Putamen (tissue), 1 donor: ENCODE results near the gene C11orf97.
"Not testable (repeated sequence)": the region's sequence is repeated elsewhere in the genome, so short reads cannot be mapped to it uniquely, and the experiment has no call there.

Experiments
- DNase-seq: peaks from one replicate; pipeline ENCODE4 v3.0.0-alpha.2; 2016; ENCODE audit warnings: low spot score

C11orf97 gene

GRCh38 chr11:94525546-94526324, 13.5 kb downstream of the C11orf97 start:
- no peak for DNase-seq

GRCh38 chr11:94526645-94527438, 14.6 kb downstream of the C11orf97 start:
- no peak for DNase-seq

DNA sequence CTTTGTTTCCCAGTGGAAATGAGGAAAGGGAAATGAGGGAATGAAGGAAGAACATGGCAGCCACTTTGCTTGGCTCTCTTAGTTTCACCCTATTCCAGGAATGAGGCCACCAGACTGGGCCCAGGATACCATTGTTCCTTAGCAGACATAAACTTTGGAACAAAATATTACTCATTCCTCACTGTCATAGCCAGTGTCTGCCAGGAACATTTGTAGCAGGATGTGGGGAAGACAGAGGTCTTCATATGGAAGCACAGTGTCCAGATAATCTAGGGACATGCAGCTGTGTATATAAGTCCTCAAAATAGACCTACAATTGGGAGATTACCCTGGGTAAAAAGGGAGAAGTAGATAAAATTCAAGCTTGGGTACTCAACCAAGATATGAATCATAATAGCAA, 16.3 kb downstream of the C11orf97 start:
- no peak for DNase-seq

- DNase-seq, result no peak
These were observed 19.9 kb downstream of the C11orf97 start for GRCh38 chr11:94532211-94532610.

DNA sequence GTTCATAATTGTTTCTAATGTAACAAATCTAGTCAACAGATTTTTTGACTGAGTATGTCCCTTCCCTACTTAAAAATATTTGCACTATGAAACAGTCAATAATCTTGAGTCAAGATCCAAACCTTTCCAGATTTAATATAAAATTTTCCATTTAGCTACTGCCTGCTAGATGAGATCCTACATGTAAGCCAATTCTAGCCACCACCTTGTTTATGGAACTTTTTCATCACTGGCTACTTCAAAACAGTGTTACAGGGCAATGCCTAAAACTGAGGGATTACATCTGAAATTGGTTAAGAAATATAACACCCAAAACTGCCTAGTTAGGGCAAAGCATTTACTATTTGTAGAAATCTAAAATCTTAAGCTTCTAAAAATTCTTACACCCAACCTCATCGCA, 20.9 kb downstream of the C11orf97 start:
- DNase-seq, result no peak

GRCh38 chr11:94533696-94534630, 21.7 kb downstream of the C11orf97 start:
- no peak for DNase-seq

DNA sequence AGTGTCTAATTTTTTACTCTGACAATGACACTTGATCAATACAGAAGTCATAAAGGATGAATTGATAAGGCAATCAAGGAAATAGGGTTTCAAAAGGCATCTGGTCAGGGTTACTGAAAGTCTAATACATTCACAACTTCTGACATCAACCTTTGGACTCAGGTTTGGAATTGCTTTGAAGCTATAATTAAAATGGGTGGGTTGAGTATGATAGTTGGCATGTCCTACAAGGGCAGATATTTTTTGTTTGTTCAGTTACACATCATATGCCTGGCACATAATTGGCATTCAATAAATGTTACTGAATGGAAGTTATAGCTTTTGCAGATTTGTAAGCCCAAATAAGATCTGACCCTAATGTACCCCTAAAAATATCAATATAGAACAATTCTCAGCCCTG, 24.1 kb downstream of the C11orf97 start:
- no peak for DNase-seq

DNA sequence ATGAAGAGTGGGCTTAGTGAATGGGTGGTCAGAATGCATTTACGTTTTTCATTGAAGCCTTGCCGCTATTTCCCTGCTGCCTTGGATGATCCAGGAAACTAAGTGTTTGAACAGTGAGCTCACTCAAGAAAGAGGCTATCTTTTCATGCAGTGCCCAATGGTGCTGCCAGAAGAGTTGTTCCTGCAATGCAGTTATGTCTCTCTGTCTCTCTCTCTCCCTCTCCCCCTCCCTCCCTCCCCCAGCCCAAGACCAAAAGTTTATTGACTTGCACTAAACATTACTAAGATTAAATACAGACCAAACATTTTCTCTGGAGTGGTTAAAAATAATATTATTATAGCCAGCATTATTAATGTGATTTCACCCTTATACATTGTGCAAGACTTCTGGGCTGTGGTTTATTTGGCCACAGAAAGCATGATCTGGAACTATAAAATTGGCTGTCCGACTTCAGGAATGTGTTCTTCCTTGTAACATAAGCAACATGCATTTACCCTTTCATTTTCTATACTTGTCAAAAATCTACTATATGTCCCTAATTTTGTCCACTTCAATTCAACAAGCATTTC, 24.9 kb downstream of the C11orf97 start:
- DNase-seq, result no peak

GRCh38 chr11:94539420-94539819, 27.2 kb downstream of the C11orf97 start:
- no peak for DNase-seq

- DNase-seq, result peak; percentile 71
These were observed 31.7 kb downstream of the C11orf97 start, which contains the start of gene FUT4 for GRCh38 chr11:94543695-94544645. Gene FUT4 (plus strand): TSS chr11:94543921. CDS start chr11:94544134, 213 bp downstream.

DNA sequence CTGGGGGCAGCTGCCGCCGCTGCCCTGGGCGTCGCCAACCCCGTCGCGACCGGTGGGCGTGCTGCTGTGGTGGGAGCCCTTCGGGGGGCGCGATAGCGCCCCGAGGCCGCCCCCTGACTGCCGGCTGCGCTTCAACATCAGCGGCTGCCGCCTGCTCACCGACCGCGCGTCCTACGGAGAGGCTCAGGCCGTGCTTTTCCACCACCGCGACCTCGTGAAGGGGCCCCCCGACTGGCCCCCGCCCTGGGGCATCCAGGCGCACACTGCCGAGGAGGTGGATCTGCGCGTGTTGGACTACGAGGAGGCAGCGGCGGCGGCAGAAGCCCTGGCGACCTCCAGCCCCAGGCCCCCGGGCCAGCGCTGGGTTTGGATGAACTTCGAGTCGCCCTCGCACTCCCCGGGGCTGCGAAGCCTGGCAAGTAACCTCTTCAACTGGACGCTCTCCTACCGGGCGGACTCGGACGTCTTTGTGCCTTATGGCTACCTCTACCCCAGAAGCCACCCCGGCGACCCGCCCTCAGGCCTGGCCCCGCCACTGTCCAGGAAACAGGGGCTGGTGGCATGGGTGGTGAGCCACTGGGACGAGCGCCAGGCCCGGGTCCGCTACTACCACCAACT, 32.5 kb downstream of the C11orf97 start:
- DNase-seq, result no peak

DNA sequence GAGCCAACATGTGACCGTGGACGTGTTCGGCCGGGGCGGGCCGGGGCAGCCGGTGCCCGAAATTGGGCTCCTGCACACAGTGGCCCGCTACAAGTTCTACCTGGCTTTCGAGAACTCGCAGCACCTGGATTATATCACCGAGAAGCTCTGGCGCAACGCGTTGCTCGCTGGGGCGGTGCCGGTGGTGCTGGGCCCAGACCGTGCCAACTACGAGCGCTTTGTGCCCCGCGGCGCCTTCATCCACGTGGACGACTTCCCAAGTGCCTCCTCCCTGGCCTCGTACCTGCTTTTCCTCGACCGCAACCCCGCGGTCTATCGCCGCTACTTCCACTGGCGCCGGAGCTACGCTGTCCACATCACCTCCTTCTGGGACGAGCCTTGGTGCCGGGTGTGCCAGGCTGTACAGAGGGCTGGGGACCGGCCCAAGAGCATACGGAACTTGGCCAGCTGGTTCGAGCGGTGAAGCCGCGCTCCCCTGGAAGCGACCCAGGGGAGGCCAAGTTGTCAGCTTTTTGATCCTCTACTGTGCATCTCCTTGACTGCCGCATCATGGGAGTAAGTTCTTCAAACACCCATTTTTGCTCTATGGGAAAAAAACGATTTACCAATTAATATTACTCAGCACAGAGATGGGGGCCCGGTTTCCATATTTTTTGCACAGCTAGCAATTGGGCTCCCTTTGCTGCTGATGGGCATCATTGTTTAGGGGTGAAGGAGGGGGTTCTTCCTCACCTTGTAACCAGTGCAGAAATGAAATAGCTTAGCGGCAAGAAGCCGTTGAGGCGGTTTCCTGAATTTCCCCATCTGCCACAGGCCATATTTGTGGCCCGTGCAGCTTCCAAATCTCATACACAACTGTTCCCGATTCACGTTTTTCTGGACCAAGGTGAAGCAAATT, 33.3 kb downstream of the C11orf97 start:
- DNase-seq, result no peak

GRCh38 chr11:94546162-94546470, 33.9 kb downstream of the C11orf97 start:
- no peak for DNase-seq

GRCh38 chr11:94546886-94547285, 34.6 kb downstream of the C11orf97 start:
- no peak for DNase-seq

GRCh38 chr11:94549146-94549545, 36.9 kb downstream of the C11orf97 start:
- DNase-seq, result no peak

- no peak for DNase-seq
These were observed 38.3 kb downstream of the C11orf97 start for GRCh38 chr11:94550513-94550912.

GRCh38 chr11:94553938-94554337, 41.7 kb downstream of the C11orf97 start:
- no peak for DNase-seq

- DNase-seq, result not testable (repeated sequence)
These were observed 43.6 kb downstream of the C11orf97 start for GRCh38 chr11:94555752-94556329.

DNA sequence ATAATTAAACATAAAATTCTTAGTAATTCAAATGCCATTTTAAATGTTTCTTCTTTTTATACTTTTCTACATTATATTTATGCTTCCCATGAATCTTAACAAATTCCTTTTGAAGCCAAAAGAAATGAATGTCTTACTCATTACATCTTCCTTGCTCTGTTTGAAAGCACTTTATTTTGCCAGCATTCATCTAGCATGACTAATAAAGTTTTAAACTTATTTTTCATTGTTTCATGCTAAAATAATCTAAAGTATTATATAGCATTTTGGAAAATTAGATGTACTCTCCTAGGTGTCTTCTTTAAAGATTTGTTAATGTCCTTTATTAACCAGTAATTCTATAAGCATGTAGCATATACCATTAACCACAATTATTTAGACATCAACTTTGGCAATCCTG, 45.2 kb downstream of the C11orf97 start:
- no peak for DNase-seq
